ENCODE results near the gene RABGAP1. TPM values are rescaled to one million over a fixed set of nuclear protein-coding genes. Genes with fewer than 3 reads are reported as not detected.

RABGAP1 gene
- total RNA-seq, 1 donor from 2014 or later, result 55.6 TPM

- no peak for DNase-seq (ENCODE audit: low spot score)
These were observed 68.1 kb downstream of the RABGAP1 start for GRCh38 chr9:123008909-123009308.

GRCh38 chr9:123011380-123011779, 70.6 kb downstream of the RABGAP1 start:
- no peak for DNase-seq (ENCODE audit: low spot score)

- DNase-seq (ENCODE audit: low spot score), result no peak
These were observed 71.2 kb downstream of the RABGAP1 start for GRCh38 chr9:123011878-123012528.

- DNase-seq (ENCODE audit: low spot score), result no peak
These were observed 75.8 kb downstream of the RABGAP1 start for GRCh38 chr9:123016631-123017030.

GRCh38 chr9:123020796-123021195, 80.0 kb downstream of the RABGAP1 start:
- DNase-seq (ENCODE audit: low spot score), result no peak

GRCh38 chr9:123026425-123026824, 85.6 kb downstream of the RABGAP1 start:
- DNase-seq (ENCODE audit: low spot score), result no peak

- no peak for DNase-seq (ENCODE audit: low spot score)
These were observed 86.7 kb downstream of the RABGAP1 start for GRCh38 chr9:123027517-123027916.

GRCh38 chr9:123028136-123028535, 87.3 kb downstream of the RABGAP1 start:
- no peak for DNase-seq (ENCODE audit: low spot score)

GRCh38 chr9:123028973-123029372, 88.2 kb downstream of the RABGAP1 start:
- no peak for DNase-seq (ENCODE audit: low spot score)

GRCh38 chr9:123031963-123032362, 91.1 kb downstream of the RABGAP1 start:
- no peak for DNase-seq (ENCODE audit: low spot score)

- DNase-seq (ENCODE audit: low spot score), result no peak
These were observed 92.5 kb downstream of the RABGAP1 start, which contains the start of gene GPR21 for GRCh38 chr9:123033352-123033751. GPR21 (plus strand) TSS chr9:123033667; CDS start chr9:123034567, 900 bp downstream.

- no peak for DNase-seq (ENCODE audit: low spot score)
These were observed 93.2 kb downstream of the RABGAP1 start for GRCh38 chr9:123033864-123034601.

GRCh38 chr9:123034881-123035510, 94.2 kb downstream of the RABGAP1 start:
- no peak for DNase-seq (ENCODE audit: low spot score)

- no peak for DNase-seq (ENCODE audit: low spot score)
These were observed 95.0 kb downstream of the RABGAP1 start for GRCh38 chr9:123035791-123036190.

GRCh38 chr9:123036893-123037545, 96.2 kb downstream of the RABGAP1 start:
- DNase-seq (ENCODE audit: low spot score), result no peak

GRCh38 chr9:123039617-123040219, 98.9 kb downstream of the RABGAP1 start:
- DNase-seq (ENCODE audit: low spot score), result no peak

GRCh38 chr9:123040801-123041200, 100.0 kb downstream of the RABGAP1 start:
- no peak for DNase-seq (ENCODE audit: low spot score)

GRCh38 chr9:123041489-123041888, 100.7 kb downstream of the RABGAP1 start:
- no peak for DNase-seq (ENCODE audit: low spot score)

GRCh38 chr9:123043081-123043939, 102.5 kb downstream of the RABGAP1 start:
- no peak for DNase-seq (ENCODE audit: low spot score)

- no peak for DNase-seq (ENCODE audit: low spot score)
These were observed 103.8 kb downstream of the RABGAP1 start for GRCh38 chr9:123044586-123044985.
